Astrocyte of the cerebellum (primary cell): Measurements from ENCODE around the gene SPATA21.
"Not testable (repeated sequence)": the region's sequence is repeated elsewhere in the genome, so short reads cannot be mapped to it uniquely, and the experiment has no call there.

ENCODE experiments used
- DNase-seq: peaks from one replicate; pipeline ENCODE4 v3.0.0-alpha.2; 2011; ENCODE audit warnings: low read depth
- H3K4me3 ChIP-seq: 2 replicates; pipeline ENCODE4 v1.5.1; 2011; ENCODE audit warnings: mild to moderate bottlenecking, low read depth, low read length, moderate library complexity
- CTCF ChIP-seq: IDR thresholded peaks from 2 replicates; pipeline ENCODE4 v1.5.1; 2012; ENCODE audit warnings: low read length, low read depth, moderate library complexity, mild to moderate bottlenecking; ENCODE audit errors: missing control alignments
- in situ Hi-C: cut with HindIII; loops from 2 replicates; pipeline ENCODE4 v1.10.0; 2017; ENCODE audit warnings: low sequenced_read_pairs

SPATA21 gene

GRCh38 chr1:16436946-16437474, at the start of gene SPATA21:
Gene SPATA21, minus strand, starts transcription at chr1:16437424. Its CDS starts 6,053 bp downstream, at chr1:16431371.
- no peak for TF ChIP-seq CTCF
- in situ Hi-C loops: loop anchor here (10.0 kb wide), 1 partner anchor 72 kb away; the partner anchor contains the start of gene SZRD1
- no peak for DNase-seq
- no peak within 1 kb of the TSS for H3K4me3 ChIP-seq

- DNase-seq, H3K4me3 ChIP-seq, in situ Hi-C loops: not testable (repeated sequence)
These were observed 49.8 kb upstream of the SPATA21 start for GRCh38 chr1:16487011-16487410.

- in situ Hi-C loops, DNase-seq, H3K4me3 ChIP-seq: not testable (repeated sequence)
These were observed 49.1 kb upstream of the SPATA21 start for GRCh38 chr1:16486316-16486715.

- no peak for DNase-seq
- in situ Hi-C loops: no loop called here
- no peak for TF ChIP-seq CTCF
- no peak overlapping the region for H3K4me3 ChIP-seq
These were observed 47.7 kb upstream of the SPATA21 start for GRCh38 chr1:16484931-16485330.

- no peak for TF ChIP-seq CTCF
- no peak overlapping the region for H3K4me3 ChIP-seq
- in situ Hi-C loops: no loop called here
- no peak for DNase-seq
These were observed 47.2 kb upstream of the SPATA21 start for GRCh38 chr1:16484501-16484835.

- in situ Hi-C loops, H3K4me3 ChIP-seq, DNase-seq: not testable (repeated sequence)
These were observed 46.6 kb upstream of the SPATA21 start for GRCh38 chr1:16483639-16484500.

- DNase-seq, H3K4me3 ChIP-seq, in situ Hi-C loops: not testable (repeated sequence)
These were observed 45.9 kb upstream of the SPATA21 start for GRCh38 chr1:16483146-16483545.

GRCh38 chr1:16478091-16478490, 40.9 kb upstream of the SPATA21 start:
- in situ Hi-C loops: no loop called here
- no peak overlapping the region for H3K4me3 ChIP-seq
- TF ChIP-seq CTCF: no peak
- no peak for DNase-seq

- H3K4me3 ChIP-seq, in situ Hi-C loops, DNase-seq: not testable (repeated sequence)
These were observed 38.8 kb upstream of the SPATA21 start for GRCh38 chr1:16475771-16476770.

GRCh38 chr1:16474891-16475290, 37.7 kb upstream of the SPATA21 start:
- H3K4me3 ChIP-seq, DNase-seq, in situ Hi-C loops: not testable (repeated sequence)
